Testis (tissue), 2 donors: ENCODE data around the gene NR6A1.

Source experiments
- POLR2A ChIP-seq: fragments of 450-650 bp; IDR thresholded peaks from one replicate; pipeline ENCODE4 v1.6.1; 2017; ENCODE audit warnings: antibody characterized with exemption, mild to moderate bottlenecking, moderate library complexity
- TF ChIP-seq, protein P1 (sequence below), 3 experiments: fragments of 450-650 bp in 2 of 3; fragments of 200-600 bp in 1 of 3; sonication (generic) in 1 of 3; IDR thresholded peaks; one replicate each; pipeline ENCODE4 v1.5.1; 2016 to 2019; ENCODE audit warnings: antibody characterized with exemption in 3 of 3, mild to moderate bottlenecking in 2 of 3, moderate library complexity in 1 of 3

DNA sequence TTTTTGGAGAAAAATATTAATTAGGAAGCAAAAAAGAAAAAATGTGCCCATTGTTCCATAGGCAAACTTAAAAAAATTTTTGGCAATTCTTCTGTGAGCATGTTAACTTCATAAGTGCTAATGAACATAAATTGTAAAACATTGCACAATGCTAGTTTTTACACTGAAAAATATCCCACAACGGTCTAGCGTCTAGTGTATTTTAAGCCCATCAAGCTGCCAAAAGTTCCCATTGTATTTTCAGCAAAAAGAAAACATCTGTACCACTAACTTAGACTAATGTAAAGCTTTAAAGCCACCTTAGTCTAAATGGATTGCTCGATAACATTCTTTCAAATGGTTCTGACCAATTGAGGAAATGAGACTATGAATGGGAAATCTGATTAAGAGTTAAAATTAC is 2.8 kb downstream of the NR6A1 start:
- TF ChIP-seq, protein P1, sequence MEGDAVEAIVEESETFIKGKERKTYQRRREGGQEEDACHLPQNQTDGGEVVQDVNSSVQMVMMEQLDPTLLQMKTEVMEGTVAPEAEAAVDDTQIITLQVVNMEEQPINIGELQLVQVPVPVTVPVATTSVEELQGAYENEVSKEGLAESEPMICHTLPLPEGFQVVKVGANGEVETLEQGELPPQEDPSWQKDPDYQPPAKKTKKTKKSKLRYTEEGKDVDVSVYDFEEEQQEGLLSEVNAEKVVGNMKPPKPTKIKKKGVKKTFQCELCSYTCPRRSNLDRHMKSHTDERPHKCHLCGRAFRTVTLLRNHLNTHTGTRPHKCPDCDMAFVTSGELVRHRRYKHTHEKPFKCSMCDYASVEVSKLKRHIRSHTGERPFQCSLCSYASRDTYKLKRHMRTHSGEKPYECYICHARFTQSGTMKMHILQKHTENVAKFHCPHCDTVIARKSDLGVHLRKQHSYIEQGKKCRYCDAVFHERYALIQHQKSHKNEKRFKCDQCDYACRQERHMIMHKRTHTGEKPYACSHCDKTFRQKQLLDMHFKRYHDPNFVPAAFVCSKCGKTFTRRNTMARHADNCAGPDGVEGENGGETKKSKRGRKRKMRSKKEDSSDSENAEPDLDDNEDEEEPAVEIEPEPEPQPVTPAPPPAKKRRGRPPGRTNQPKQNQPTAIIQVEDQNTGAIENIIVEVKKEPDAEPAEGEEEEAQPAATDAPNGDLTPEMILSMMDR (IDR thresholded peaks at IDR 0.05), result no peak
- no peak for TF ChIP-seq POLR2A
